HEK293T (cell line): ENCODE measurements around the gene HDLBP.

Experiments used
- BHLHE40 ChIP-seq: fragments of 450-650 bp; IDR thresholded peaks from 2 replicates; pipeline ENCODE4 v1.6.1; 2016; ENCODE audit warnings: mild to moderate bottlenecking, moderate library complexity, borderline replicate concordance
- CTBP1 ChIP-seq: fragments of 450-650 bp; IDR thresholded peaks from 2 replicates; pipeline ENCODE4 v1.6.1; 2016; ENCODE audit warnings: borderline replicate concordance
- FOXA1 ChIP-seq: fragments of 450-650 bp; IDR thresholded peaks from 2 replicates; pipeline ENCODE4 v1.6.1; 2016; ENCODE audit warnings: mild to moderate bottlenecking
- FOXK2 ChIP-seq: fragments of 450-650 bp; IDR thresholded peaks from 2 replicates; pipeline ENCODE4 v1.6.1; 2016; ENCODE audit warnings: mild to moderate bottlenecking
- FOXM1 ChIP-seq: fragments of 450-650 bp; IDR thresholded peaks from 2 replicates; pipeline ENCODE4 v1.6.1; 2017; ENCODE audit warnings: mild to moderate bottlenecking, borderline replicate concordance
- L3MBTL2 ChIP-seq: fragments of 450-650 bp; conservative IDR thresholded peaks from 2 replicates; pipeline ENCODE4 v1.6.1; 2016; ENCODE audit warnings: mild to moderate bottlenecking
- SP1 ChIP-seq: fragments of 450-650 bp; IDR thresholded peaks from 2 replicates; pipeline ENCODE4 v1.6.1; 2017
- SUZ12 ChIP-seq: fragments of 450-650 bp; IDR thresholded peaks from 2 replicates; pipeline ENCODE4 v1.6.1; 2016; ENCODE audit warnings: mild to moderate bottlenecking
- TF ChIP-seq, protein P1 (sequence below): fragments of 450-650 bp; IDR thresholded peaks from 2 replicates; pipeline ENCODE4 v1.6.1; 2016

- no peak for TF ChIP-seq FOXM1
- TF ChIP-seq SP1: no peak
- TF ChIP-seq, protein P1, sequence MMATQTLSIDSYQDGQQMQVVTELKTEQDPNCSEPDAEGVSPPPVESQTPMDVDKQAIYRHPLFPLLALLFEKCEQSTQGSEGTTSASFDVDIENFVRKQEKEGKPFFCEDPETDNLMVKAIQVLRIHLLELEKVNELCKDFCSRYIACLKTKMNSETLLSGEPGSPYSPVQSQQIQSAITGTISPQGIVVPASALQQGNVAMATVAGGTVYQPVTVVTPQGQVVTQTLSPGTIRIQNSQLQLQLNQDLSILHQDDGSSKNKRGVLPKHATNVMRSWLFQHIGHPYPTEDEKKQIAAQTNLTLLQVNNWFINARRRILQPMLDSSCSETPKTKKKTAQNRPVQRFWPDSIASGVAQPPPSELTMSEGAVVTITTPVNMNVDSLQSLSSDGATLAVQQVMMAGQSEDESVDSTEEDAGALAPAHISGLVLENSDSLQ: no peak
- TF ChIP-seq FOXA1: no peak
- no peak for TF ChIP-seq FOXK2
- TF ChIP-seq BHLHE40: no peak
- TF ChIP-seq L3MBTL2: no peak
- no peak for TF ChIP-seq CTBP1
- no peak for TF ChIP-seq SUZ12
Observed at GRCh38 chr2:241340631-241341163, 25.2 kb upstream of the HDLBP start.
